Measurements from ENCODE around the gene SLC48A1. TPM values are rescaled to one million over a fixed set of nuclear protein-coding genes. Genes with fewer than 3 reads are reported as not detected.

SLC48A1 gene
- total and polyA plus RNA-seq, 4 donors = 6.1 to 15.4 (median 9.3) TPM

GRCh38 chr12:47772094-47772660 is 861 bp upstream of the SLC48A1 start:
- H3K27me3 ChIP-seq (ENCODE audit: control insufficient read depth in 4 of 4, insufficient read depth in 4 of 4, low read length in 3 of 4) = no peaks in the 10 kb centered on the region
- H3K4me1 ChIP-seq (ENCODE audit: control insufficient read depth in 4 of 4, insufficient read depth in 4 of 4, low read length in 3 of 4) = peaks cover 8 to 26% (median 15%) of the 10 kb centered on the region in 4 donors

More at GRCh38 chr12:47772094-47772660, 861 bp upstream of the SLC48A1 start:
- no peaks in the 10 kb centered on the region for H3K9me3 ChIP-seq (ENCODE audit: control insufficient read depth in 4 of 4, low read length in 3 of 4)
- H3K36me3 ChIP-seq (ENCODE audit: control insufficient read depth in 4 of 4, insufficient read depth in 3 of 4, low read depth in 1 of 4, low read length in 3 of 4) = no peaks in the 10 kb centered on the region
- no peak overlapping the region for H3K4me3 ChIP-seq (ENCODE audit: low read depth in 1 of 3, low read length in 3 of 3)
- H3K27ac ChIP-seq (ENCODE audit: low read depth in 1 of 2, low read length in 2 of 2) = no peak overlapping the region
- TF ChIP-seq SP1 (IDR thresholded peaks at IDR 0.05) (no peak), GABPA (IDR thresholded peaks at IDR 0.05 in 1 of 2, conservative IDR thresholded peaks at IDR 0.05 in 1 of 2) (no peak), RAD21 (IDR thresholded peaks at IDR 0.05) (no peak), HNF4A (conservative IDR thresholded peaks at IDR 0.05) (no peak), REST (IDR thresholded peaks at IDR 0.05) (no peak), CTCF (IDR thresholded peaks at IDR 0.05; ENCODE audit: low read depth, low read length, missing input control) (no peak), MAX (IDR thresholded peaks at IDR 0.05) (no peak), ATF3 (IDR thresholded peaks at IDR 0.05) (no peak), TAF1 (conservative IDR thresholded peaks at IDR 0.05) (no peak), HNF4G (IDR thresholded peaks at IDR 0.05) (no peak), JUND (IDR thresholded peaks at IDR 0.05) (no peak), EGR1 (IDR thresholded peaks at IDR 0.05; ENCODE audit: low read depth in 2 of 2) (no peak), NR2F2 (IDR thresholded peaks at IDR 0.05) (no peak), FOXA2 (IDR thresholded peaks at IDR 0.05) (no peak), FOXA1 (IDR thresholded peaks at IDR 0.05) (no peak), YY1 (IDR thresholded peaks at IDR 0.05) (no peak)
- 85% methylated on average over 13 of the region's 13 CpGs for WGBS
- no peak for DNase-seq (ENCODE audit: low spot score)
- H3K9ac ChIP-seq (ENCODE audit: low read depth in 1 of 2, low read length in 2 of 2) = no peak overlapping the region

Data from liver (tissue), 9 donors.